GM11168 (cell line): ENCODE data around the gene NUBPL.
"Not testable (repeated sequence)": the region's sequence is repeated elsewhere in the genome, so short reads cannot be mapped to it uniquely, and the experiment has no call there.

Experiments
- in situ Hi-C: fragments of 300-500 bp; cut with MboI; formaldehyde crosslinking; loops from one replicate; pipeline ENCODE4 v1.12.0; 2022; ENCODE audit warnings: low sequenced_read_pairs; ENCODE audit not compliant: unreplicated experiment

NUBPL gene

GRCh38 chr14:31855262-31855661, 294.1 kb downstream of the NUBPL start:
- in situ Hi-C loops: no loop called here

GRCh38 chr14:31856003-31856402, 294.8 kb downstream of the NUBPL start:
- in situ Hi-C loops: not testable (repeated sequence)

GRCh38 chr14:31858868-31859267, 297.7 kb downstream of the NUBPL start:
- in situ Hi-C loops: no loop called here

GRCh38 chr14:31864937-31865855, 304.0 kb downstream of the NUBPL start:
- in situ Hi-C loops: no loop called here

GRCh38 chr14:31867570-31867969, 306.4 kb downstream of the NUBPL start:
- in situ Hi-C loops: no loop called here

- in situ Hi-C loops: not testable (repeated sequence)
These were observed 306.9 kb downstream of the NUBPL start for GRCh38 chr14:31868096-31868495.

GRCh38 chr14:31876741-31877140, 315.5 kb downstream of the NUBPL start:
- in situ Hi-C loops: no loop called here

GRCh38 chr14:31877255-31877798, 316.1 kb downstream of the NUBPL start:
- in situ Hi-C loops: no loop called here

- in situ Hi-C loops: no loop called here
These were observed 318.6 kb downstream of the NUBPL start for GRCh38 chr14:31879661-31880348.

GRCh38 chr14:31880935-31881334, 319.7 kb downstream of the NUBPL start:
- in situ Hi-C loops: no loop called here

GRCh38 chr14:31881531-31882310, 320.5 kb downstream of the NUBPL start:
- in situ Hi-C loops: no loop called here

- in situ Hi-C loops: no loop called here
These were observed 323.0 kb downstream of the NUBPL start for GRCh38 chr14:31884238-31884637.

GRCh38 chr14:31884776-31885379, 323.7 kb downstream of the NUBPL start:
- in situ Hi-C loops: no loop called here

GRCh38 chr14:31886156-31886835, 325.1 kb downstream of the NUBPL start:
- in situ Hi-C loops: no loop called here

GRCh38 chr14:31887929-31888580, 326.9 kb downstream of the NUBPL start:
- in situ Hi-C loops: no loop called here

- in situ Hi-C loops: no loop called here
These were observed 328.1 kb downstream of the NUBPL start for GRCh38 chr14:31889297-31889696.

GRCh38 chr14:31890202-31890601, 329.0 kb downstream of the NUBPL start:
- in situ Hi-C loops: not testable (repeated sequence)

- in situ Hi-C loops: no loop called here
These were observed 332.1 kb downstream of the NUBPL start for GRCh38 chr14:31893221-31893757.

GRCh38 chr14:31894351-31894750, 333.1 kb downstream of the NUBPL start:
- in situ Hi-C loops: no loop called here
